Head of caudate nucleus (tissue), 42 donors: ENCODE results near the gene IL1R2.

Source experiments
- DNase-seq, 42 donors: peaks; one replicate each; pipeline versions ENCODE4 v3.0.0 to v3.0.0-alpha.2; 2020 to 2021; ENCODE audit warnings: mixed read lengths in 7 of 42
- intact Hi-C: fragments of 100-400 bp; cut with DNase I; formaldehyde crosslinking; loops from one replicate; pipeline ENCODE4 v1.15.0; 2022

IL1R2 gene, protein sequence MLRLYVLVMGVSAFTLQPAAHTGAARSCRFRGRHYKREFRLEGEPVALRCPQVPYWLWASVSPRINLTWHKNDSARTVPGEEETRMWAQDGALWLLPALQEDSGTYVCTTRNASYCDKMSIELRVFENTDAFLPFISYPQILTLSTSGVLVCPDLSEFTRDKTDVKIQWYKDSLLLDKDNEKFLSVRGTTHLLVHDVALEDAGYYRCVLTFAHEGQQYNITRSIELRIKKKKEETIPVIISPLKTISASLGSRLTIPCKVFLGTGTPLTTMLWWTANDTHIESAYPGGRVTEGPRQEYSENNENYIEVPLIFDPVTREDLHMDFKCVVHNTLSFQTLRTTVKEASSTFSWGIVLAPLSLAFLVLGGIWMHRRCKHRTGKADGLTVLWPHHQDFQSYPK

DNA sequence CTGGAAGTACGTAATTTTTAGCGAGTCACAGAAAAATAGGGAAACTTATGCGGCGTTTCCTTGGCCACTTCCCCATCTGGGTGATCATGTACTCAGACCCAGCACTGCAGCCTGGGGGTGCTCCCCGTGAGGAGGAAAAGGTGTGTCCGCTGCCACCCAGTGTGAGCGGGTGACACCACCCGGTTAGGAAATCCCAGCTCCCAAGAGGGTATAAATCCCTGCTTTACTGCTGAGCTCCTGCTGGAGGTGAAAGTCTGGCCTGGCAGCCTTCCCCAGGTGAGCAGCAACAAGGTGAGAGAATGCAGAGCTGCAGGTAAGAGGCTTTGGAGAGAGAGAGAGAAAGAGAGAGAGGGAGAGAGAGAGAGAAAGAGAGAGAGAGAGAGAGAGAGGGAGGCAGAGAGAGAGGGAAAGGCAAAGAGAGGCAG lies at the start of gene IL1R2:
TSS of gene IL1R2 (plus strand) at position 240 of the 425 bp plus-strand sequence. CDS start 16,616 bp downstream, outside the sequence.
- DNase-seq: peak in 5 of 42 donors; percentile 11 to 38 (median 18)
- intact Hi-C loops: no loop called here

DNA sequence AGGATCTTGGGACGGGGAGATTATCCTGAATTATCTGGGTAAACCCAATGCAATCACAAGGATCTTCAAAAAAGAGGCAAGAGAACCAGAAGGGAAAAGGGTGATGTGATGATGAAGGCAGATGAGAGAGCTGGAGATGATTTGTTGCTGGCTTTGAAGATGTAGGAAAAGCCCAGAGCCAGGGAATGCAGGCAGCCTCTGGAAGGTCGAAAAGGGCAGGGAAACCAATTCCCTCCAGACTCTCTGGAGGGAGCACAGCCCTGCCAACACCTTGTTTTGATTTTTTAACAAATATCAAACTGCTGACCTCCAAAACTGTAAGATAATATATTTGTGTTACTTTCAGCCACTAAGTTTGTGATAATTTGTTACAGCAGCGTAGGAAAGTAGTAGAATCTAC lies 48.9 kb upstream of the IL1R2 start:
- intact Hi-C loops: no loop called here
- no peak for DNase-seq

GRCh38 chr2:101946372-101947039 lies 45.3 kb upstream of the IL1R2 start:
- intact Hi-C loops: no loop called here

GRCh38 chr2:101947374-101947773 lies 44.4 kb upstream of the IL1R2 start:
- intact Hi-C loops: no loop called here
- no peak for DNase-seq

More at GRCh38 chr2:101946372-101947039, 45.3 kb upstream of the IL1R2 start:
- no peak for DNase-seq

GRCh38 chr2:101948625-101949155 lies 43.1 kb upstream of the IL1R2 start:
- no peak for DNase-seq
- intact Hi-C loops: no loop called here

DNA sequence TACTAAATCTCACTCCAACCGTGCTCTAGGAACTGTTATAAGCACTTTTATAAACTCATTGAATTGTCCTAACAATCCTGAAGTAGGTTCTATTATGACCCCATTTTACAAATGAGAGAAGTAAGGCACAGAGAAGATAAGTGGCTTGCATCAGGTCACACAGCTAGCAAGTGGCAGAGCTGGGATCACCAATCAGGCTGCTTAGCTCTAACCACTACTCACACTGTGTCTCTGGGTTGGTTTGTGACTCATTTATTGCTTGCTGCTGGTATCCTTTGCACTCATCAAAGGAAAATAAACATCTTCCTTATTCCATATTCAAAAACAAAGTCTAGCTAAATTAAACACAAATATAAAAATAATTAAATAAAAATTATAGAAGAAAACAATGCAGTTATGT lies 42.5 kb upstream of the IL1R2 start:
- intact Hi-C loops: no loop called here

DNA sequence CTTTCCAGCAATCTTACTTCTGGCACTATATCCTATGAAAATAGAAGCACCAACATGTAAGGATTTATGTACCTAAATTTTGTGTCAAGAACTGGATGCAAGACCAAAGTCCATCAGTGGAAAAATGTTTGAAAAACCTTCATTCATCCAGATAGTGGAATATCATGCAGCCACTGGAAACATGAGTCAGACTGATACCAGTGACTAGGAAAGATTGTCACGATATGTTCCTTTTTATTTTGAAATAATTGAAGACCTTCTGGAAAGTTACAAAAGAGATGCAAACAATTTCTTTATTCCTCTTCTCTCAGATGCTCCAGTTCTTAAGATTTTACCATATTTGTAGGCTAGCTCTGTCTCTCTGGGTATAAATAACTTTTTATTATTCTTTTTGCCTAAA lies 40.5 kb upstream of the IL1R2 start:
- DNase-seq: no peak
- intact Hi-C loops: no loop called here

More for the DNA sequence above, 42.5 kb upstream of the IL1R2 start:
- DNase-seq: no peak

DNA sequence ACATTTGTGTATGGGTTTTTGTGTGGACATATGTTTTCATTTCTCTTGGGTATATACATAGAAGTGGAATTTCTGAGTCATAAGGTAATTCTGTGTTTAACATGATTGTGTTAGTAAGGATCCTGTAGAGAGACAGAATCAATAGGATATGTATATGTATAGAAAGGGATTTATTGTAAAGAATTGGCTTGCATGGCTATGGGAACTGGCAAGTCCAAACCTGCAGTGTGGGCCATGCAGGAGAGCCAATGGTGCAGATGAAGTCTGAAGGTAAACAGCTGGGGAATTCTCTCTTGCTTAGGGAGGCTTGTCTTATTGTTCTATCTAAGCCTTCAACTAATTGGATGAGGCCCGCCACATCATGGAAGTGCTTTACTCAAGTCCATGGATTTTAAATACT lies 39.2 kb upstream of the IL1R2 start:
- intact Hi-C loops: no loop called here

GRCh38 chr2:101956465-101957438 lies 35.0 kb upstream of the IL1R2 start:
- intact Hi-C loops: no loop called here
- DNase-seq: no peak

More for the DNA sequence above, 39.2 kb upstream of the IL1R2 start:
- DNase-seq: no peak

DNA sequence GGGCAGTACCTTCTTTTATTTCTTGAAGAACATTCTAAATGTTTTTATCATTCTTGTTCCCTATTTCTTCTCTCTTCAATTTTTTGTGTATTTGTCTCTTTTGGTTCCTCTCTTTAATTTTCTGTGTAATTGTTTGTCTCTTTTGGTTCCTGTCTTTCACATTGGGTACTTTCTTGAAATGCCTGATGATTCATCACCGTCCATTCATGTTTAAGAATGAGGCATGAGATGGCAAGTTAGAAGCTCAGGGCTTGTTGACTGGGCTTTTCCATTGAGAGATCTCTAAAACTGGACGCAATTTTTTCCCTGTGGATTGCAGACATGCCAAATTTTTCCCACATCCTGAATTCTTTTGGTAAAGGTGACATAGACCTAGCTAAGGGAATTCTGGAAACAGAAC lies 33.7 kb upstream of the IL1R2 start:
- intact Hi-C loops: no loop called here
- no peak for DNase-seq

DNA sequence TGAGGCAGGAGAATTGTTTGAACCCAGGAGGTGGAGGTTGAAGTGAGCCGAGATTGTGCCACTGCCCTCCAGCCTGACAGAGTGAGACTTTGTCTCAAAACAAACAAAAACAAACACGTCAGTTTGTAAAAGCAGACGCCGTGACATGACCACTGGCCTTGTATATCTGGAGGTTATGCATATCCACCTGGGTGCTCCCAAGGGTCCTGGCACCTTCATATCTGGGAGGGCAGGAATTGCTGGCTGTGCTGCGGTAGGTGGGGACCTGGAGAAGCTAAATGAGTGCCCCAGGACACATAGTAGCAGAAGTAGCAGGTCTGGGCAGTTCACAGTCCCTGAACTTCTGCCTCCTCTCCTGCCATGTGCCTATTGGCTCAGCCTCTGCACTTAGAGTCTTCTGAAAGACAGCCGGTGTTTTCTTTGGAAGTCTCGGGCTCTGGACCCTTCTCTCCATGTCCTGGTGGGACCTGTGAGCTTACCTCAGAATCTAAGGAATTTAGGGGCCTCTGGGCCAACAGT lies 30.9 kb upstream of the IL1R2 start:
- no peak for DNase-seq
- intact Hi-C loops: no loop called here

DNA sequence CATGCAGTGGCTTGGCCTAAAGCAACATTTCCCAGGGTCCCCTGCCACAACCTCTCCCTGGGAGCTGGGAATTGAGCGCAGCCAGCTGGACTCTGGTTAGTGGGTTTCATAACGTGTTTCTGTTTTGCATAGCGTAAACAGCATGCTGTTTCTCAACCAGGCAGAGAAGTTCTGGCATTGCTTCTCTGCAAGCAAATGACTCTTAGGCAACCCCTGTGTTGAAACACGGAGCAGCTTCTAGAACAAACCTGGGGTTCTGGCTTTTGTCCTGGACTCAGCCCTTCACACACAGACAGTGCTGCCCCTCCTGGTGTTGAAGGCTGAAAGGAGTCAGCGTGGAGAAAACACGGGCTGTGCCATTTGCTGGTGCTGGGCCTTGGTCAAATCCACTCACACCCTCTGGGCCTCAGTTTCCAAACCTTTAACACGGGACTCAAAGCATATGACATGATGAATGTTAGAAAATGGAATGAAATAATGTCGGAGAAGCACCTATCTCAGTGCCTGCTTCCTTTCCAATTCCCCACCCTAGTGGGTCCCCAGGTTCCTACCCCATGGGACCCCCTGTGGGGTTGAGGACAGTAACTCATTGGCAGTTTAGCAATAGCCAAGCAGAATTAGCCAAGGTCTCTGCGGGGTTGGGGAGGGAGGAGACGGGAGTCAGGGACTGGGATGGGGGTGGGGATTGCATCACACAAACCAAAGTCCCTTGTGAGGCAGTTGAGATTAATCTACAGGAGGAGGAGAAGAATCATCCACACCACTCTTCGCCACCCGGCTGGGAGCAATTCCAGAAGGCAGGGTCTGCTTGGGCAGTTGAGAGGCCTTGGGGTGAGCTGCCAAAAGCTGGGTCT lies 30.2 kb upstream of the IL1R2 start:
- DNase-seq: peak in 33 of 42 donors; percentile 20 to 82 (median 52)
- intact Hi-C loops: no loop called here

DNA sequence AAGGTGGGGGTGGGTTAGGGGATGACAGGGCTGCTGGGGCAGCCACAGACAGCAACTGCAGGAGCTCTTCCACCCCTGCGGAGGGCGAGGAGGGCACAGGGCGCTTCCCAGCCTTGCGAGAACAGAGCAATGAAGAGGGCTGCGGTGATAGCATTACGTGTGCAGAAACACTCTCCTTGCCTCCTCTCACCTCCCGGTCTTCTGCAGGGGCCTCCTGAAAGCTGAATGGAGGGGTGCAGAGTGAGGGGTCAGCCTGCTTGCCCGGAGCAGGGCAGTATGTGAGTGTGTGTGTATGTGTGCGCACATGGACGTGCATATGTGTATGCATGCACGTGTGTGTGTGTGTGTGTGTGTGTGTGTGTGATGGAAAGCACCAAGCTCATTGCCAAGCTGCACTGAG lies 29.5 kb upstream of the IL1R2 start:
- intact Hi-C loops: no loop called here
- DNase-seq: no peak

- DNase-seq: no peak
- intact Hi-C loops: no loop called here
These were observed 28.6 kb upstream of the IL1R2 start for GRCh38 chr2:101963198-101963597.

GRCh38 chr2:101967826-101968513 lies 23.8 kb upstream of the IL1R2 start:
- peak in 4 of 42 donors; percentile 5 to 39 (median 25) for DNase-seq
- intact Hi-C loops: no loop called here

GRCh38 chr2:101969723-101970122 lies 22.0 kb upstream of the IL1R2 start:
- DNase-seq: no peak
- intact Hi-C loops: no loop called here

DNA sequence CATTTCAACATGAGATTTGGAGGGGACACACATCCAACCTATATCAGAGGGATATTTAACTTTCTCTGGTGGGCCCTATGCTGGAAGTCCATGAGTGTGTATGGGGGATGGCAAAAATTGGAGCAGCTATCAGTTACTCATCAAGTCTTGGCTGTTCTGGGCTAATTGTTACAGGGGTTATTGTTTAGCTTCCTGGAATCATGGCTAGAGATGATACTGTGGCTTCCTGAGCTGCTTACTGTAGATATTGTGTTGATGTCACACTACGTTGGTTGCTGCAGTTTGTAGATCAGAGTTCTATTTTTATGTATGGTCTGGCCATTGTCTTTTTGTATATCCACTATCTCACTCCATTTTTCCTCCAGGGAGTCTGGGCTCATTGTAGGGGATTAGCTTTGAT lies 20.9 kb upstream of the IL1R2 start:
- intact Hi-C loops: no loop called here
- no peak for DNase-seq
